HG02973 (cell line): ENCODE measurements around the gene GRAMD4.

Experiments
- ATAC-seq: cut with Tn5 transposase; IDR thresholded peaks from one replicate; pipeline ENCODE4 v1.9.1; 2021; ENCODE audit warnings: moderate library complexity; ENCODE audit not compliant: unreplicated experiment

GRAMD4 gene

DNA sequence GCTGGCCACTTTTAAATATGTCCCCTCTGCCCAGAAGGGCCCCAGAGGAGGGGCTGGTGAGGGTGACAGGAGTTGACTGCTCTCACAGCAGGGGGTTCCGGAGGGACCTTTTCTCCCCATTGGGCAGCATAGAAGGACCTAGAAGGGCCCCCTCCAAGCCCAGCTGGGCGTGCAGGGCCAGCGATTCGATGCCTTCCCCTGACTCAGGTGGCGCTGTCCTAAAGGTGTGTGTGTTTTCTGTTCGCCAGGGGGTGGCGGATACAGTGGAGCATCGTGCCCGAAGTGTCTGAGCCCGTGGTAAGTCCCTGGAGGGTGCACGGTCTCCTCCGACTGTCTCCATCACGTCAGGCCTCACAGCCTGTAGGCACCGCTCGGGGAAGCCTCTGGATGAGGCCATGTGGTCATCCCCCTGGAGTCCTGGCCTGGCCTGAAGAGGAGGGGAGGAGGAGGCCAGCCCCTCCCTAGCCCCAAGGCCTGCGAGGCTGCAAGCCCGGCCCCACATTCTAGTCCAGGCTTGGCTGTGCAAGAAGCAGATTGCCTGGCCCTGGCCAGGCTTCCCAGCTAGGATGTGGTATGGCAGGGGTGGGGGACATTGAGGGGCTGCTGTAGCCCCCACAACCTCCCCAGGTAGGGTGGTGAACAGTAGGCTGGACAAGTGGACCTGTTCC, 46.5 kb downstream of the GRAMD4 start:
- ATAC-seq, result no peak

DNA sequence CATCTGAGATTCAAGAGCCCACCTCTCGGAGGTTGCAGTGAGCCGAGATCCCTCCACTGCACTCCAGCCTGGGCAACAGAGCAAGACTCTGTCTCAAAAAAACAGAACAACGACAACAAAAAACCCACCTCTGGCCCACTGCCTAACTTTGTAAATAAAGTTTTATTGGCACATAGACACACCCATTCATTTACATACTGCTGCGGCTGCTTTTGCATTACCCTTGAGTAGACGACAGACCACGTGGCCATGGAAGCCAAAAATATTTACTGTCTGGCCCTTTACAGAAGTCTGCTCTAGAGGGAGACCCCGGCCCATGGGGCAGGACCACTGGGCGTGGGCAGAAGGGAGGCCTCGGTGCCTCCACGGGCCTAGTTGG, 47.0 kb downstream of the GRAMD4 start:
- no peak for ATAC-seq

DNA sequence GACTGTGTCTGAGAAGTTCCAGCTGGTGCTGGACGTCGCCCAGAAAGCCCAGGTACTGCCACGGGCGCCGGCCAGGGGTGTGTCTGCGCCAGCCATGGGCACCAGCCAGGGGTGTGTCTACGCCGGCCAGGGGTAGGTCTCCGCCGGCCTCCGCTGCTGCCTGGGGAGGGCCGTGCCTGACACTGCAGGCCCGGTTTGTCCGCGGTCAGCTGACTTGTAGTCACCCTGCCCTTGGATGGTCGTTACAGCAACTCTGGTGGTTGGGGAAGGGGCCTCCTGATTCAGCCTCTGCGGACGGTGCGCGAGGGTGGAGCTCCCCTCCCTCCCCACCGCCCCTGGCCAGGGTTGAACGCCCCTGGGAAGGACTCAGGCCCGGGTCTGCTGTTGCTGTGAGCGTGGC, 47.9 kb downstream of the GRAMD4 start:
- no peak for ATAC-seq

DNA sequence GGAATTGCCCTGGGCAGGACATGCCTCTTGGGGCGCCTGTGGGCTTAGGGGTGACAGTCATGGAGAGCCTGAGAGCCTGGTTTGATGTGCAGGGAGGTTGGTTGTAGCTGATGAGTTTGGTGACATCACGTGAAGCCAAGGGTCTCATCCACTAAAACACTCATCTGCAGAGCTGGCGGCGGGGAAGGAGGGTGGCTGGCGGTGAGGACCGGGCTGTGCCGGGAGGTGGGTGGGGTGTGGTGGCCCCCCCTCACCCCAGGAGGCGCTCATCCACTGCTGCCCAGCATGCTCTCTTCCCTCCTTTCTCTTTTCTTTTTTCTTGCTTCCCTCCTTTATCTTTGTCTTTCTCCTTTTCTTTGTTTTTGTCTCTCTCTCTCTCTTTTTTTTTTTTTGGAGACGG, 49.0 kb downstream of the GRAMD4 start:
- no peak for ATAC-seq

DNA sequence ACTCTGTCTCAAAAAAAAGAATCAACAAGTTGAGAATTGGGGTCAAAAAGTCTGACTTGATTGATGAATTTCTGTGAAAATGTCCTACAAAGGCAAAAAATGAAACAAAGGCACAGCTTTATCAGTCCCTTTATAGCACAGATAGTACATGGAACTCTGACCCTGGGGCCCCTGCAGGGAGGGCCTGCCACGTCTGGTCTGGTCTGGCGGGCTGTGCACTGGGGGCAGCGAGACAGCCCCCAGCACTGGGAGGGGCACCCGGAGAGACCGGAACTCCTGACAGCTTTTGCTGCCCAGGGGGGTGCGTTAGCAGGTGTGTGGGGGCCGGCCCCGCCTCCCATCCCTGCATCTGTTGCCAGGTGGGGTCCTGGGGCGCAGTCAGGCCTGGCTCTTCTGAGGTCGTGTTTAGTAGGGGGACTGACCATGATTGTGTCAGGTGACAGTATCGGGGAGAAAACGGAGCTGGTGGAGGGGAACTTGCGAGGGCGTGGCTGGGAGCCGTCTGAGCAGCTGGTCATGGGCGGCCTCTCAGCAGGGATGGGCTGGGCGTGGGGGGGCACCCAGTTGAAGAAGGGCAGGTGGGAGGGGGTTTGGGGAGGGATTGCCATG, 51.7 kb downstream of the GRAMD4 start:
- no peak for ATAC-seq

DNA sequence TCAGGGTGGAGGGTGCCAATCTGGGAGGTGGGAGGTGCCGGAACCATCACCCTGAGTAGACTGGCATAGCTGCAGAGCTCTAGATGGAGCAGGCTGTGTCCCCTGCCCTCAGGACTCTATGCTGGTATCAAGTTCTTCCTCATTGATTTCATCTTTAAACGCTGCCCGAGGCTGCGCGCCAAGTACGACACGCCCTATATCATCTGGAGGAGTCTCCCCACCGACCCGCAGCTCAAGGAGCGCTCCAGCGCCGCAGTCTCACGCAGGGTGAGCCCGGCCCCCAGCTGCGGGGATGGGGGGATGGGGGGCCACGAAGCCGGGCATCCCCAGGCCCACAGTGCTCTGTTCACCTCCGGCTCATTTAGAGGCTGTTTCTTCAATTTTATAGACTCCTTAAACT, 52.5 kb downstream of the GRAMD4 start:
- ATAC-seq, result no peak

DNA sequence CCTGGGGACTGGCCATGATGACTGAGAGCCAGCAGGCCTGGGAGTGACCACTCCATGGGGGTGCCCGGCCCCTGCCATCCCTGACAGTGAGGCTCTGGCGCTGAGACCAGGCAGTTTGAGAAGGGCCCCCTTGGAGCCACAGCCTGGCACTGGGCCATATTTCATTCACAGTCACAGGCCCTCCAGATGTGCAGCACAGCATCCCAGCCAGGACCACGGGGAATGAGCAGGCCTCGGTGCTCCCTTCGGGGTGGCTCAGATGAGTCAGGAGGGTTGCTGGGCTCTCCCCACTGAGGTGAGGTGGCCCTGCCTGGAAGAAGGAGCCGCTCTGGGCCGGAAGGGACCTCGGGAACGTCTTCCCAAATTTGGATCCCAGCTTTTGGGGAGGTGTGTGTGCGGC, 53.0 kb downstream of the GRAMD4 start:
- no peak for ATAC-seq

DNA sequence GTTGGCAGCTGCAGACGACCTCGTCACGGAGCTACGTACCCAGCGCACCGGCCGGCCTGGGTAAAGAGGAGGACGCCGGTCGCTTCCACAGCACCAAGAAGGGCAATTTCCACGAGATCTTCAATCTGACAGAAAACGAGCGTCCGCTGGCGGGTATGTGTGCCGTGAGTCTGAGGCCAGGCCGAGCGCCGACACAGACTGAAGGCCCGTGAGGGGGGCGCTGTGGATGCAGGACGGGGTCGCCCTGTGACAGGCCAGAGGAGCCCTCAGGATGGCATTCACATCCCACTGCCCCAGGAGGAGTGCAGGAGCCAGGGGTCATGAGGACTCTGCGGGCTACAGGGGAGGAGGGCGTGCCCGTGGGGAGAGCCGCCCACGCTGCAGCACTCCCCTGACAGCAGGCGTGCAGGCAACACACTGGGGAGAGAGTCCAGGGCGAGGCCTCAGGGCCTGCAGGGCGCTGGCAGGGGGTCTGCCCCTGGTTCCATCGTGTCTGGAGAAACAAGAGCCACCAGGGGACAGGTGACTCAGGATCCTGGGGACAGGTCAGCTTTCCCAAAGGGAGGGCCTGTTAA, 53.6 kb downstream of the GRAMD4 start:
- ATAC-seq, result no peak

DNA sequence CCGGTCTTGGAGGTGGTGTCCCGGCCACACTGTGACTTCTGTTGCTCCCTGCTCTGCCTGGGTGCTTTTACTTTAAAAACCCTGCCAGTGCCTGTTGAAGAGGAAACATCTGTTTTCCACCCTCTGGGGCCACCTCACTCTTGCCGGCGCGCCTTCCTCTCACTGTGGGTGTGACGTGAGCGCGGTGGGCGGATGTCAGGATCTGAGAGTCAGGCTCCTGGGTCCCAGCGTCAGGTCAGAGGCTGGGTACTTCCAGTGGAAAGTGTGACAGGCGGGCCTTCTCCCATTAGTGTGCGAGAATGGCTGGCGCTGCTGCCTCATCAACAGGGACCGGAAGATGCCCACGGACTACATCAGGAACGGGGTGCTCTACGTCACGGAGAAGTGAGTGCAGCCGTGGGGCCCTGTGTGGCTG, 54.2 kb downstream of the GRAMD4 start:
- no peak for ATAC-seq

DNA sequence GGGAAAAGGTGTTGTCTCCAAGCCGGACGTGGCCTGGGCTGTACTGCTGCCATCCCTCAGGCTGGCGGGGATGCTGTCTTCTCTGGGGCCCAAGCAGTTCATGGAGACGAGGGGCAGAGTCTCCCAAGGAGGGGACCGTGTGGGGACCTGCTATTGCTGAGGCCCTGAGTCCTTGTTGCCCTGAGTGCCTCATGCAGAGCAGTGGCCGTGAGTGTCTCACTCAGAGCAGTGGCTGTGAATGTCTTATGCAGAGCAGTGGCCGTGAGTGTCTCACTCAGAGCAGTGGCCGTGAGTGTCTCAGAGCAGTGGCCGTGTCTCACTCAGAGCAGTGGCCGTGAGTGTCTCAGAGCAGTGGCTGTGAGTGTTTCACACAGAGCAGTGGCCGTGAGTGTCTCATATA, 54.7 kb downstream of the GRAMD4 start:
- no peak for ATAC-seq

DNA sequence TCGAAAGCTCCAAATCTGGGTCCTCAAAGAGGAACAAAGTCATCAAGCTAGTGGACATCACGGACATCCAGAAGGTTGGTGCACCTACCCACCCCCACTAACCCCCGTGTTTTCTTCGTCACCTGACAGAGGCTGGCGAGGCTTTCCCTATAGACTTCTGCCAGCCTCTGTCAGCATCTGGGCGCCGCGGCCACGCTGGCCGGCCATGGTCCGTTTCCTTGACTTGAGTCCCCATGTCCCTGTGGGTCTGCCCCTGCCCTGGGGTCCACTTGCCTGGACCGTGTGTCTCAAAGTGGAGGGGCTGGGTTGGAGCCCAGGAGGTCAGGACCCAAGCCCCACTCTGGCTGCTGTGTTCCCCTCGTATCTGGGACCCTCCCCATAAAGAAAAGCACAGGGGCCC, 55.3 kb downstream of the GRAMD4 start:
- ATAC-seq, result no peak

DNA sequence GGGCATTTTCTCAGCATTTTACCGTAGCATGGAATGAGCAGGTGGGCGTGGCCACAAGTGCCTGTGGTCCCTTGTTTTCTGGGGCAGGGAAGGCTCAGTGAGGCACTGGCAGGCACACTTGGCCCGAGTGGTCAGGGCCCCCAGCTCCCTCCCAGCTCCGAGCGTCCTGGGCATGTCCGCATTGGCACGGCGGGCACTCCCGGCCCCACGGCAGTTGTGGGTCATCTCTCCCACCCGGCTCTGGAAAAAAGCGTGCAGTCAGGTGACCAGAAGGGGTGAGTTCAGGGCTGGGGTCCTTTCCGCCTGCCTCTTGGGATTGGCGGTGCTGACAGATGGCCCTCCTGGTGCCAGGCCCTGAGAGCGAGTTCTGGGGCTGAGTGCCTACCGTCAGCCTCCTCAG, 55.8 kb downstream of the GRAMD4 start:
- ATAC-seq, result no peak

DNA sequence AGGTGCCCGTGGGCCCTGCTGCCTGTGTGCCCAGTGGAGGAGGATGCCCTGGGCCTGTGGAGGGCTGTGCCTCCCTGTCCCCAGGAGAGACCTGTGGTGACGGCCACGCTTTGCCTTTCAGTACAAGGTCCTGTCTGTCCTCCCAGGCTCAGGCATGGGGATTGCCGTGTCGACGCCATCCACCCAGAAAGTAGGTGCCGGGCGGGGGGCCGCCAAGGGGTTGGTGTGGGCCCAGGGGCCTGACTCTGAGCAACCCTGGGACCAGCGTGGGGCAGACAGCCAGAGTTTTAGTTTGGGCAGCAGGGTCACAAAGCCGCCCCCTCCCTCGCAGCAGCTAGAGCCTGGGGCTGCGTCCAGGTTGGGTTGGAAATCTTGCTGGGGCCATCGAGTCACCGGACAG, 56.3 kb downstream of the GRAMD4 start:
- ATAC-seq, result no peak

DNA sequence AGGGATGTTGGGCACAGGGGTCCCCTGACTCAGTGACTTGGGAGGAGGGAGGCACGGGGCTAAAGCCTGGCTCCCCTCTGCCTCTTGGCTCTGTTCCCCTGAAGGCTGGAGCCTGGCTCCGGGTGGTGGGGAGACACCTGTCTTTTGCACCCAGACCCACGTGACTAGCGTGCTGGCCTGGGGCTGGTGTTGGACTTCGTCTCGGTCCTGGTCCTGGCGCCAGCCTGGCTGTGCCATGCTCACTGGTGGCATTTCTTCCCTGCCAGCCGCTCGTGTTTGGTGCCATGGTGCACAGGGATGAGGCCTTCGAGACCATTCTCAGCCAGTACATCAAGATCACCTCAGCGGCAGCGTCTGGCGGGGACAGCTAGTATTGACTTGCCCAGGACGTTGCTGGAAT, 56.7 kb downstream of the GRAMD4 start:
- no peak for ATAC-seq

DNA sequence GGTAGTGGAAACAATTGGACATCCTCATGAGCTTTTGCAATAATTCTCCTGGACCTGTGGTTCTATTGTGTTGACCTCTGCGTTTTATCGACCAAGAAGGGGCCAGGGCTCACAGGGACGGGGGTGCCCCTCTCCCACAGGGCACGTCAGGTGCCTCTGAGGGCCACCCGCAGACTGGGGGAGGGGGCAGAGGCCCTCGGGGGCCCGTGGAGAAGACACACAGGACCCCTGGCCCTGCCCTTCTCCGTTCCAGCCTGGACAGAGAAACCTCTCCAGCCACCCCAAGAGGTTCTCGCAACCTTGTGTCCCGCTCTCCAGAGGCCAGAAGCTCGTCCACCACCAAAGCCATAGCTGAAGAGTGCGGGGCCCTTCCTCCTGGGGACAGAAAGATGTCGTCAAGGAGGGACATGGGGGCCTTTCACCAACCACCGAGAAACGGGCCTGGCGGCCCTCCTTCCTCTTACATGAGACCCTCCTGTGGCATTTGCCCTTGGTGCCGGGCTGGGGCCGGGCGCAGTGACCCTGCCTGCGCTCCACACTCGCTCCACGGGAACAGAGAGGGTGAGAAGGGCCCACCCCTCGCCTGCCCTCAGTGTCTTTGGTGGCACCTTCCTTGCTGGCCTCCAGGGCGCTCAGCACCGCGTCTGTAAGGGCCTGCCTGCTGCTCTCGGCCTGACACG, 57.3 kb downstream of the GRAMD4 start:
- ATAC-seq, result no peak

DNA sequence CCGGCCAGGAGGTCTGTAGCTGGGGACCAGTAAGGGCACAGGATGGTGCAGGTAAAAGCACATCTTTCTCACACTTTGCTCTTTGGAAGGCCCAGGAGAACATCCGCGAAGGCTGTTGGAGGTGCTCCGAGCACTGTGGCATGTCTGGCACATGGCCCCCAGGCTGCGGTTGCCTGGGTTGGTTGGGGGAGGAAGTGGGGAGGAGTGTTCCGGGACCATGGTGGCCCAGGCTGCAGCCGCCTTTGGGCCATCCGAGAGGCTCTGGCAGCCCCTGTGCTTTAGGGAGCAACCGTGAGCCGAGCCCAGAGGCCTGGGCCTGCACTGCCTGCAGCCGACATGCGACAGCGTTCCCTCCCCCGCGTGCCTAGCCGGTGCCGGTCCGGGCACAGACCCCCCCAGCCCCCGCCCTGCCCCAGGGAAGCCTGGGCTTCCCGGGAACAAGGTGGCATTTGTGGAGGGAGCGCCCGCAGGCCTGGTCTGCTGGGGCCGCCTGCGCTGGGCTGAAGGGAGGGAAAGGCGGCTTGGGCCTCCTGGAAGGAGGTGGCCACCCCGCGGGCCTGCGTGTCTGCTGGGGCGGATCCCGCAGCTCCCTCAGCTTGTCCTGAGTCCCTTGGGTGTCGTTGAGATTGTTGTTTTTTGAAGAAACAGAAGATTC, 57.9 kb downstream of the GRAMD4 start:
- ATAC-seq, result no peak

DNA sequence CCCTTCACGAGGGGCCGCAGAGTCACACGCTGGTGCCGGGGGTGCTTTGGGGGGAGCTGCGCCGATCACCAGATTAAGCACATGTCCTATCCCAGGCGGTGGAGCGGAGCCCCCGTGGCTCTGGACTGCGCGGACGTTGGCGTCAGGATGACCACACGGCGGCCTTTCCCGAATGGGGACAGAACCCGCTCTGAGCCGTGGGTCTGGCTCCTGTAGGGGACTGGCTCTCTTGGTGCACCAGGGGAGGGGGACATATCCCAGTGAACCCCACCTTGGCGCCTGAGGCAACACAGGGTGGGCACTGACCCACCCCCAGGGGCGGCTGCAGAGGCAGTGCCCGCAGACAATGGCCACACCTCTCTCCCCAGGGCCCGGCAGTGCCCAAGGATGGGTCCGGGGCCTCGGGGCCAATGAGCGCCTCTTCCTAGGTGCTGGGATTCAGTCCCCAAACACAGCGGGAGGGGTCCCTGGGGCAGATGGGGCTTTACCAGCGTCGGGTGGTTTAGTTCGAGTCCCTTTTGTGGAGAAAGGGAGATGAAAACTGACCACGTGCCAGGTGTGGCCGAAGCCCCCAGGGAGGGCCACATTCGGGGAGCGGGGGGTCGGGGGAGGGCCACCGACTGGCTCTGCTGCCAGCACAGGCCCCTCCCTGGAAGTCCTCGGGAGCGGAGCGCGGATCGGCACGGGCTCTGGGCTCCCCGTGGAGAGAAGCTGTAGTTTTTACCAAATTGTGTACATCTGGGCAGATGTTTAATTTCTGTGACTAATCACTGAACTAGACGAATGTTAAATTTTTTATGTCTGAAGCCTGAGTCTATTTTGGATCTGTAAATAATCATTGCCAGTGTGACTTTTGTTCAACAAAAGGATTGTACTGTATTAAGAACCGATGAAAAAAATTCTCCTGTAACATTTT, 58.9 kb downstream of the GRAMD4 start:
- no peak for ATAC-seq

DNA sequence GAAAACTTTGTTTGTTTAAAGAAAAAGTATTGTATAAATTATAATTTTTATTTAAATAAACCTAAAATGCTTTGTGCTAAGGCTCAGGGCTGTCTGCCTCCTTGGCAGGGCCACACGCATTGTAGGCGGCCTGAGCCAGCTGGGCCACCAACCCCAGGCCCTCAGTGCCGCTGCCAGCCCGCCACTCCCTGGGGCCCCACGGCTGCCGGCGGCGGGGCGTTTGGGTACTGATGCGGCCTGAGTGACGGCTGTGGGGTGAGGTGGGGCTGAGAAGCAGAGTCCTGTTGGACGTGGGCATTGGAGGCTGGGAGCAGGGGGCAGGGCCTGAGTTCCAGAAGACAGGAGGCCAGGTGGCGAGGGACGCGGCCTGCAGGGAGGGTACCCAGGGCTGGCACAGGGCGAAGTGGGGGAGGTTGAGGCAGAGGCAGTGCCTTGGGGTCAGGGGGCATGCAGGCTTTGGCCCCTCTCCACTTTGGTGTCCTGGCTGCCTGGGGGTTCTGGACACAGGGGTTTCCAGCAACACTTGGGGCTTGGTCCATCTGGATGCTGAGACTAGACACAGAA, 59.6 kb downstream of the GRAMD4 start:
- ATAC-seq, result no peak

DNA sequence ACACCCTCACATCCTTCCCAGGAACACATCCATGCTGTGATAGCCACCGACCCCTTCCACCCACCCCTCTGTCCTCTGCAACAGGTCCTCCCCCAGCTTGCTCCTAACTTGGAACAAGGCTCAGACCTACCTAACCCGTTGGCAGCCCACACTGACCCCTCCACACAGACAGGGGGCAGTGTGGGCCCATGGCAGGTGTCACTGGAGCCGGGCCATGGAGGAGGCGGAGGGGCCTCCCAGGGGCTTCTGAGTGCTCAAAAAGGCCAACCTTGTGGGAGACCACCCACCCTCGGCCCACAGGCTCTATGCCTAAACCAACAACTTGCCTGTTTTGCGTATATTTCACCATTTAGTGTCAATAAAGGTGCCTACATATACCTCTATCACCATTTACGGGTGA, 60.8 kb downstream of the GRAMD4 start:
- ATAC-seq, result no peak

DNA sequence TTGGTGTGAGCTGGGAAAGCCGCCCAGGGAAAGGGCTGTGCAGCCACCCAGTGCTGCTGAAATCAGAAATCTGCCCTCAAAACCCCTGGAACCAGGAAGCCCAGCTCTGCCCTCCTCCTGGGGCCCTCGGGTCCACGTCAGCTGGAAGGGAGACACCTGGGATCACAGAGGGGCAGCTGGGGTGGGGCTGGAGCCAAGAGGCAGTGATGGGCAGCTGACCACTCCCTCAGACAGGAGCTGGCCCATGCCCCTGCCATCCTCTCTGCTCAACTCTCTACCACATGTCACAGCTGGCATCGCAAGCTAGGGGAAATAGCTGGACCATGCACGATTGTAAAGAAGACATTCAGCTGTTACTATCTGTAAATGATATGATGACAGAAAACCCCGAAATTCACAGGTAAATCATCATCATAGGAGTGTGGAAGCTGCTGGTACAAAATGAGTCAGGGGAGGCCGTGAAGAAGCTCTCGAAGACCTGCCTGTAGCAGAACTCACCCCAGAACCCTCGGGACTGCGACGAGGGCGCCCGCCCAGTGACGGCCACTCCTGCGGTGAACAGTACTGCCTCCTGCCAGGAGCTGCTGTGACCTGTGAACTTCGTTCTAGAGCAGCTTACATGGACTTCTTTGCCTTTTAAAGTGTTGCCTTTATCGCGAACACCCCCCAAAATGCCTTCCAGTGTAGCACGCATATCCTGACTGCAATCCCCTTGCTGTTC, 62.0 kb downstream of the GRAMD4 start:
- no peak for ATAC-seq
